NB4 (cell line): ENCODE measurements around the gene PHOX2B.

Source experiments
- MYC ChIP-seq: IDR thresholded peaks from 2 replicates; pipeline ENCODE4 v1.6.1; 2011; ENCODE audit warnings: low read depth, low read length
- POLR2A ChIP-seq: IDR thresholded peaks from 2 replicates; pipeline ENCODE4 v1.6.1; 2011; ENCODE audit warnings: mild to moderate bottlenecking; ENCODE audit not compliant: insufficient read length; ENCODE audit errors: extremely low read depth
- TF ChIP-seq, protein P1 (sequence below): IDR thresholded peaks from one replicate; pipeline ENCODE4 v1.5.1; 2012; ENCODE audit warnings: low read depth, low read length

GRCh38 chr4:41703785-41704184 lies 44.7 kb downstream of the PHOX2B start:
- no peak for TF ChIP-seq MYC
- TF ChIP-seq, protein P1, sequence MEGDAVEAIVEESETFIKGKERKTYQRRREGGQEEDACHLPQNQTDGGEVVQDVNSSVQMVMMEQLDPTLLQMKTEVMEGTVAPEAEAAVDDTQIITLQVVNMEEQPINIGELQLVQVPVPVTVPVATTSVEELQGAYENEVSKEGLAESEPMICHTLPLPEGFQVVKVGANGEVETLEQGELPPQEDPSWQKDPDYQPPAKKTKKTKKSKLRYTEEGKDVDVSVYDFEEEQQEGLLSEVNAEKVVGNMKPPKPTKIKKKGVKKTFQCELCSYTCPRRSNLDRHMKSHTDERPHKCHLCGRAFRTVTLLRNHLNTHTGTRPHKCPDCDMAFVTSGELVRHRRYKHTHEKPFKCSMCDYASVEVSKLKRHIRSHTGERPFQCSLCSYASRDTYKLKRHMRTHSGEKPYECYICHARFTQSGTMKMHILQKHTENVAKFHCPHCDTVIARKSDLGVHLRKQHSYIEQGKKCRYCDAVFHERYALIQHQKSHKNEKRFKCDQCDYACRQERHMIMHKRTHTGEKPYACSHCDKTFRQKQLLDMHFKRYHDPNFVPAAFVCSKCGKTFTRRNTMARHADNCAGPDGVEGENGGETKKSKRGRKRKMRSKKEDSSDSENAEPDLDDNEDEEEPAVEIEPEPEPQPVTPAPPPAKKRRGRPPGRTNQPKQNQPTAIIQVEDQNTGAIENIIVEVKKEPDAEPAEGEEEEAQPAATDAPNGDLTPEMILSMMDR = no peak
- no peak for TF ChIP-seq POLR2A
